Adrenal gland (tissue), 5 donors: ENCODE results near the gene PCSK6.

ENCODE experiments used
- POLR2A ChIP-seq, 2 donors: fragments of 450-650 bp; IDR thresholded peaks; one replicate each; pipeline ENCODE4 v1.6.1; 2017; ENCODE audit warnings: antibody characterized with exemption in 2 of 2, mild to moderate bottlenecking in 2 of 2, moderate library complexity in 1 of 2
- TF ChIP-seq, protein P1 (sequence below), 6 experiments: fragments of 450-650 bp in 4 of 6; fragments of 200-600 bp in 2 of 6; sonication (generic) in 1 of 6; IDR thresholded peaks; 1 replicate in 5 of 6; 2 replicates in 1 of 6; pipeline versions ENCODE4 v1.5.1 to v1.8.0; 2016 to 2021; ENCODE audit warnings: antibody characterized with exemption in 6 of 6, mild to moderate bottlenecking in 2 of 6, moderate library complexity in 1 of 6
- donor health status: DM: no; HTN: no; CAD: no.

DNA sequence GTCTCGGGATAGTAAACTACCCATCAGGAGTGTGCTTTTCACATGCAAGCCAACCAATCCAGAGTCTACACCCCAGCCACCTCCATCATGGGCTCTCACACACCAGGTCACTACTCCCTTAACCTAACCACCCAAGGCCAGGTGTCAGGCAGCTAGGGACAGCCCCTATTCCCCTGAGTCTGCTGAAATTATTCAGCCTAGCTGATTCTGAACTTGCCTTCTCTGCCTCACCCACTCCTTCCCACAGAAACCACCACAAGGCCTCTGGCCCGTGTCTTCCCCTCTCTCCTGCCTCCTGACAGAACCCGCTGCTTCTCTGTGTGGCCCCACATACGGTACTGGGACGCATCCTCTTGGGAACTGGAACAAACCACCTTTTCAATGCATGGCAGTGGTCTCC, 82.1 kb downstream of the PCSK6 start:
- TF ChIP-seq, protein P1, sequence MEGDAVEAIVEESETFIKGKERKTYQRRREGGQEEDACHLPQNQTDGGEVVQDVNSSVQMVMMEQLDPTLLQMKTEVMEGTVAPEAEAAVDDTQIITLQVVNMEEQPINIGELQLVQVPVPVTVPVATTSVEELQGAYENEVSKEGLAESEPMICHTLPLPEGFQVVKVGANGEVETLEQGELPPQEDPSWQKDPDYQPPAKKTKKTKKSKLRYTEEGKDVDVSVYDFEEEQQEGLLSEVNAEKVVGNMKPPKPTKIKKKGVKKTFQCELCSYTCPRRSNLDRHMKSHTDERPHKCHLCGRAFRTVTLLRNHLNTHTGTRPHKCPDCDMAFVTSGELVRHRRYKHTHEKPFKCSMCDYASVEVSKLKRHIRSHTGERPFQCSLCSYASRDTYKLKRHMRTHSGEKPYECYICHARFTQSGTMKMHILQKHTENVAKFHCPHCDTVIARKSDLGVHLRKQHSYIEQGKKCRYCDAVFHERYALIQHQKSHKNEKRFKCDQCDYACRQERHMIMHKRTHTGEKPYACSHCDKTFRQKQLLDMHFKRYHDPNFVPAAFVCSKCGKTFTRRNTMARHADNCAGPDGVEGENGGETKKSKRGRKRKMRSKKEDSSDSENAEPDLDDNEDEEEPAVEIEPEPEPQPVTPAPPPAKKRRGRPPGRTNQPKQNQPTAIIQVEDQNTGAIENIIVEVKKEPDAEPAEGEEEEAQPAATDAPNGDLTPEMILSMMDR (IDR thresholded peaks at IDR 0.05), result no peak
- TF ChIP-seq POLR2A (IDR thresholded peaks at IDR 0.05), result no peak
